ENCODE data around the gene INSC. TPM values are rescaled to one million over a fixed set of nuclear protein-coding genes. Genes with fewer than 3 reads are reported as not detected.

INSC gene
- polyA plus RNA-seq, 3 donors = not detected

- Mint-ChIP-seq H3K4me3 (no peak overlapping the region), H3K9me3 (no peaks in the 10 kb centered on the region), H3K27ac (no peak overlapping the region), H3K36me3 (no peaks in the 10 kb centered on the region), H3K4me1 (peaks cover 13% of the 10 kb centered on the region), H3K27me3 (ENCODE audit: low read depth in 3 of 3) (peaks cover 0 to 2% (median 1%) of the 10 kb centered on the region in 3 donors)
- Histone ChIP-seq H3K27me3 (ENCODE audit: control insufficient read depth in 2 of 2, insufficient read depth in 2 of 2, low read length in 2 of 2) (no peaks in the 10 kb centered on the region), H2AFZ (ENCODE audit: insufficient read depth, low read depth, low read length, poor library complexity, severe bottlenecking) (no peak overlapping the region), H3K4me3 (replicated peaks in 1 of 3; ENCODE audit: low read depth in 2 of 3, low read length in 3 of 3) (no peak overlapping the region), H3K9ac (ENCODE audit: insufficient read depth, low read length, poor library complexity, severe bottlenecking) (no peak overlapping the region), H3K36me3 (replicated peaks in 1 of 2; ENCODE audit: control insufficient read depth in 1 of 2, insufficient read depth in 2 of 2, low read length in 2 of 2) (no peaks in the 10 kb centered on the region), H4K20me1 (ENCODE audit: insufficient read depth, low read length) (no peaks in the 10 kb centered on the region), H3K79me2 (ENCODE audit: insufficient read depth, low read length) (no peaks in the 10 kb centered on the region), H3K4me2 (replicated peaks; ENCODE audit: extremely low read depth, low read length, poor library complexity, severe bottlenecking) (no peak overlapping the region), H3K27ac (ENCODE audit: low read depth in 1 of 2, low read length in 2 of 2) (no peak overlapping the region), H3K4me1 (ENCODE audit: control insufficient read depth in 1 of 2, insufficient read depth in 2 of 2, low read length in 2 of 2) (no peaks in the 10 kb centered on the region), H3K9me3 (replicated peaks in 1 of 2; ENCODE audit: control insufficient read depth in 1 of 2, insufficient read depth in 1 of 2, low read length in 2 of 2) (no peaks in the 10 kb centered on the region)
- DNase-seq = peak in 1 of 3 donors; percentile 8
- TF ChIP-seq CTCF (IDR thresholded peaks at IDR 0.05) = no peak
- intact Hi-C loops (cut with micrococcal nuclease) = no loop called here
- WGBS (ENCODE audit: insufficient coverage) = 73% methylated on average over 3 of the region's 4 CpGs
Measured at GRCh38 chr11:15212876-15213275, 98.2 kb downstream of the INSC start.

GRCh38 chr11:15213471-15214231 is 98.9 kb downstream of the INSC start:
- Histone ChIP-seq H2AFZ (ENCODE audit: insufficient read depth, low read depth, low read length, poor library complexity, severe bottlenecking) (no peak overlapping the region), H3K4me1 (ENCODE audit: control insufficient read depth in 1 of 2, insufficient read depth in 2 of 2, low read length in 2 of 2) (no peaks in the 10 kb centered on the region), H3K9me3 (replicated peaks in 1 of 2; ENCODE audit: control insufficient read depth in 1 of 2, insufficient read depth in 1 of 2, low read length in 2 of 2) (no peaks in the 10 kb centered on the region), H3K4me3 (replicated peaks in 1 of 3; ENCODE audit: low read depth in 2 of 3, low read length in 3 of 3) (no peak overlapping the region), H4K20me1 (ENCODE audit: insufficient read depth, low read length) (no peaks in the 10 kb centered on the region), H3K79me2 (ENCODE audit: insufficient read depth, low read length) (no peaks in the 10 kb centered on the region), H3K36me3 (replicated peaks in 1 of 2; ENCODE audit: control insufficient read depth in 1 of 2, insufficient read depth in 2 of 2, low read length in 2 of 2) (no peaks in the 10 kb centered on the region), H3K27ac (ENCODE audit: low read depth in 1 of 2, low read length in 2 of 2) (no peak overlapping the region), H3K9ac (ENCODE audit: insufficient read depth, low read length, poor library complexity, severe bottlenecking) (no peak overlapping the region), H3K4me2 (replicated peaks; ENCODE audit: extremely low read depth, low read length, poor library complexity, severe bottlenecking) (no peak overlapping the region), H3K27me3 (ENCODE audit: control insufficient read depth in 2 of 2, insufficient read depth in 2 of 2, low read length in 2 of 2) (no peaks in the 10 kb centered on the region)
- TF ChIP-seq CTCF (IDR thresholded peaks at IDR 0.05) = no peak
- Mint-ChIP-seq H3K27ac (peak overlapping the region in 1 of 7 donors; percentile 12), H3K9me3 (no peaks in the 10 kb centered on the region), H3K4me1 (peaks cover 13% of the 10 kb centered on the region), H3K36me3 (no peaks in the 10 kb centered on the region), H3K4me3 (no peak overlapping the region), H3K27me3 (ENCODE audit: low read depth in 3 of 3) (peaks cover 0 to 1% (median 0%) of the 10 kb centered on the region in 3 donors)
- no CpG with 5 or more reads among the region's 3 CpGs for WGBS (ENCODE audit: insufficient coverage)
- intact Hi-C loops (cut with micrococcal nuclease) = no loop called here
- no peak for DNase-seq

Data from CD14-positive monocyte (primary cell).